GM06990 (cell line): ENCODE data around the gene MUC5AC.

Source experiments
- DNase-seq: peaks from one replicate; pipeline ENCODE4 v3.0.0-alpha.2; 2011; ENCODE audit not compliant: insufficient read length; ENCODE audit errors: extremely low read depth
- H3K27me3 ChIP-seq: replicated peaks from 2 replicates; pipeline ENCODE4 v1.6.0; 2011; ENCODE audit warnings: low read length; ENCODE audit not compliant: control insufficient read depth, insufficient read depth
- H3K36me3 ChIP-seq: 2 replicates; pipeline ENCODE4 v1.5.1; 2011; ENCODE audit warnings: low read length; ENCODE audit not compliant: control insufficient read depth, insufficient read depth
- H3K4me3 ChIP-seq: replicated peaks from 2 replicates; pipeline ENCODE4 v1.5.1; 2011; ENCODE audit warnings: low read depth, mild to moderate bottlenecking, control low read depth, low read length
- CTCF ChIP-seq: IDR thresholded peaks from 2 replicates; pipeline ENCODE4 v1.5.1; 2011; ENCODE audit warnings: low read length, control low read depth, mild to moderate bottlenecking, inconsistent platforms; ENCODE audit not compliant: insufficient read depth, poor library complexity, severe bottlenecking

MUC5AC gene

GRCh38 chr11:1220941-1221721 lies 63.4 kb downstream of the MUC5AC start:
- Histone ChIP-seq H3K27me3 (no peaks in the 10 kb centered on the region), H3K4me3 (no peak overlapping the region), H3K36me3 (no peaks in the 10 kb centered on the region)
- DNase-seq, result no peak
- no peak for TF ChIP-seq CTCF

- no peak overlapping the region for H3K4me3 ChIP-seq
- TF ChIP-seq CTCF, result no peak
Measured at GRCh38 chr11:1221848-1222311, 64.1 kb downstream of the MUC5AC start.

GRCh38 chr11:1222491-1223345 lies 65.0 kb downstream of the MUC5AC start, which contains the start of gene MUC5B:
MUC5B (plus strand) TSS chr11:1223066; CDS start chr11:1223124, 58 bp downstream.
- H3K4me3 ChIP-seq, result no peak within 1 kb of the TSS
- H3K36me3 ChIP-seq, result no peaks in the 10 kb centered on the region
- H3K27me3 ChIP-seq, result no peaks in the 10 kb centered on the region
- no peak for DNase-seq
- no peak for TF ChIP-seq CTCF

More at GRCh38 chr11:1221848-1222311, 64.1 kb downstream of the MUC5AC start:
- Histone ChIP-seq H3K36me3 (no peaks in the 10 kb centered on the region), H3K27me3 (no peaks in the 10 kb centered on the region)
- no peak for DNase-seq

GRCh38 chr11:1223346-1224110 lies 65.8 kb downstream of the MUC5AC start:
- no peak for TF ChIP-seq CTCF
- no peak for DNase-seq

GRCh38 chr11:1224111-1224490 lies 66.3 kb downstream of the MUC5AC start:
- H3K27me3 ChIP-seq, result no peaks in the 10 kb centered on the region
- no peaks in the 10 kb centered on the region for H3K36me3 ChIP-seq
- H3K4me3 ChIP-seq, result no peak overlapping the region
- no peak for TF ChIP-seq CTCF
- DNase-seq, result no peak

More at GRCh38 chr11:1223346-1224110, 65.8 kb downstream of the MUC5AC start:
- H3K36me3 ChIP-seq, result no peaks in the 10 kb centered on the region
- H3K27me3 ChIP-seq, result no peaks in the 10 kb centered on the region
- H3K4me3 ChIP-seq, result no peak overlapping the region
